Activated naive CD4-positive, alpha-beta T cell treated with anti-CD3 and anti-CD28 coated beads for 36 hours (primary cell): ENCODE results near the gene IER3. TPM values are rescaled to one million over a fixed set of nuclear protein-coding genes. Genes with fewer than 3 reads are reported as not detected.
"Not testable (repeated sequence)": the region's sequence is repeated elsewhere in the genome, so short reads cannot be mapped to it uniquely, and the experiment has no call there.

ENCODE experiments used
- CTCF ChIA-PET: fragments of 350-600 bp; sonication (Branson Sonifier 250); formaldehyde crosslinking; loops from one replicate; lab custom pipeline; 2021; ENCODE audit warnings: antibody characterized with exemption; lab: Charles Lee
- DNase-seq: peaks from one replicate; pipeline ENCODE4 v3.0.0-alpha.2; 2020
- H3K27ac Mint-ChIP-seq: one replicate; pipeline ENCODE4 v1.8.0; 2021; ENCODE audit warnings: mild to moderate bottlenecking, mixed read lengths
- H3K27me3 Mint-ChIP-seq: one replicate; pipeline ENCODE4 v1.8.0; 2021; ENCODE audit warnings: low read depth, mixed read lengths
- H3K36me3 Mint-ChIP-seq: one replicate; pipeline ENCODE4 v1.8.0; 2021; ENCODE audit warnings: low read depth, mixed read lengths
- H3K4me1 Mint-ChIP-seq: one replicate; pipeline ENCODE4 v1.8.0; 2021; ENCODE audit warnings: low read depth, mixed read lengths
- H3K4me3 Mint-ChIP-seq: one replicate; pipeline ENCODE4 v1.8.0; 2021; ENCODE audit warnings: mild to moderate bottlenecking, moderate library complexity, mixed read lengths
- H3K9me3 Mint-ChIP-seq: one replicate; pipeline ENCODE4 v1.8.0; 2021; ENCODE audit warnings: mixed read lengths
- intact Hi-C: fragments of 100-400 bp; cut with micrococcal nuclease; formaldehyde crosslinking; loops from one replicate; pipeline ENCODE4 v1.15.1; 2023
- total RNA-seq, 2 experiments: library from RNA; stranded (reverse); gene quantifications; one replicate each; pipeline ENCODE4 v1.2.3, GENCODE V29; 2021

Gene IER3
- total RNA-seq, 2 experiments from 2014 or later = 32.2 to 34.0 TPM

GRCh38 chr6:30719791-30720737, 24.3 kb downstream of the IER3 start, which contains the start of gene TUBB:
Gene TUBB, plus strand, starts transcription at chr6:30720352. Its CDS starts 155 bp downstream, at chr6:30720507.
- Mint-ChIP-seq H3K36me3 (peaks cover 67% of the 10 kb centered on the region), H3K9me3 (no peaks in the 10 kb centered on the region), H3K4me3 (peak within 1 kb of the TSS; percentile 98), H3K27me3 (no peaks in the 10 kb centered on the region), H3K4me1 (peaks cover 57% of the 10 kb centered on the region), H3K27ac (peak within 1 kb of the TSS; percentile 97)
- intact Hi-C loops = loop anchor here (2.0 to 5.0 kb wide), 4 partner anchors 15 to 508 kb away; partner anchors contain the start of genes ABCF1 and TRIM26
- peak; percentile 97 for DNase-seq
- CTCF ChIA-PET = interaction anchor here (1.2 to 19.6 kb wide), 3 partner anchors 22 to 102 kb away, joined by 4 to 346 read pairs (median 5); partner anchors contain the start of genes DHX16, FLOT1 and MRPS18B

GRCh38 chr6:30719356-30719755, 25.0 kb downstream of the IER3 start:
- DNase-seq = no peak
- H3K27me3 Mint-ChIP-seq = no peaks in the 10 kb centered on the region
- H3K9me3 Mint-ChIP-seq = no peaks in the 10 kb centered on the region
- peak overlapping the region; percentile 98 for H3K4me3 Mint-ChIP-seq
- peak overlapping the region; percentile 97 for H3K27ac Mint-ChIP-seq
- CTCF ChIA-PET = interaction anchor here (0.7 to 1.5 kb wide), 4 partner anchors 11 to 37 kb away, joined by 3 to 6 read pairs (median 4); partner anchors contain the start of gene FLOT1
- H3K4me1 Mint-ChIP-seq = peaks cover 56% of the 10 kb centered on the region
- intact Hi-C loops = loop anchor here (5.0 kb wide), 1 partner anchor 483 kb away; no protein-coding TSS in a partner anchor
- H3K36me3 Mint-ChIP-seq = peaks cover 67% of the 10 kb centered on the region

- Mint-ChIP-seq H3K27ac (peak overlapping the region; percentile 97), H3K4me3 (peak overlapping the region; percentile 98), H3K36me3 (peaks cover 64% of the 10 kb centered on the region), H3K4me1 (peaks cover 44% of the 10 kb centered on the region)
- intact Hi-C loops = loop anchor here (1.0 to 5.0 kb wide), 7 partner anchors 36 to 484 kb away; partner anchors contain the start of genes GNL1, GTF2H4, HLA-E and MRPS18B
- H3K9me3 Mint-ChIP-seq, H3K27me3 Mint-ChIP-seq, DNase-seq: not testable (repeated sequence)
- CTCF ChIA-PET = interaction anchor here (1.2 to 2.9 kb wide), 4 partner anchors 12 to 39 kb away, joined by 4 to 13 read pairs (median 6); no protein-coding TSS in a partner anchor
Measured at GRCh38 chr6:30717845-30718720, 26.3 kb downstream of the IER3 start.

- intact Hi-C loops = loop anchor here (1.0 to 5.0 kb wide), 7 partner anchors 35 to 485 kb away; partner anchors contain the start of genes GNL1, GTF2H4, HLA-E and MRPS18B
- peak; percentile 100 for DNase-seq
- Mint-ChIP-seq H3K4me1 (peaks cover 45% of the 10 kb centered on the region), H3K9me3 (no peaks in the 10 kb centered on the region), H3K4me3 (peak within 1 kb of the TSS; percentile 98), H3K36me3 (peaks cover 64% of the 10 kb centered on the region), H3K27ac (peak within 1 kb of the TSS; percentile 99), H3K27me3 (no peaks in the 10 kb centered on the region)
- CTCF ChIA-PET = interaction anchor here (1.2 to 2.9 kb wide), 2 partner anchors 36 to 38 kb away, joined by 7 to 13 read pairs; no protein-coding TSS in a partner anchor
Measured at GRCh38 chr6:30717129-30717844, 27.1 kb downstream of the IER3 start, which contains the start of gene MDC1. Gene MDC1, minus strand, starts transcription at chr6:30717281. Its CDS starts 2,106 bp downstream, at chr6:30715175.

- peak overlapping the region; percentile 99 for H3K27ac Mint-ChIP-seq
- peaks cover 49% of the 10 kb centered on the region for H3K4me1 Mint-ChIP-seq
- CTCF ChIA-PET = interaction anchor here (1.2 to 2.9 kb wide), 2 partner anchors 35 to 38 kb away, joined by 7 to 13 read pairs; no protein-coding TSS in a partner anchor
- intact Hi-C loops = loop anchor here (1.0 to 5.0 kb wide), 7 partner anchors 35 to 485 kb away; partner anchors contain the start of genes GNL1, GTF2H4, HLA-E and MRPS18B
- H3K9me3 Mint-ChIP-seq = no peaks in the 10 kb centered on the region
- no peaks in the 10 kb centered on the region for H3K27me3 Mint-ChIP-seq
- H3K4me3 Mint-ChIP-seq = peak overlapping the region; percentile 98
- peaks cover 64% of the 10 kb centered on the region for H3K36me3 Mint-ChIP-seq
- no peak for DNase-seq
Measured at GRCh38 chr6:30716879-30717128, 27.5 kb downstream of the IER3 start.

- H3K27me3 Mint-ChIP-seq = no peaks in the 10 kb centered on the region
- H3K36me3 Mint-ChIP-seq = peaks cover 66% of the 10 kb centered on the region
- H3K9me3 Mint-ChIP-seq = no peaks in the 10 kb centered on the region
- peaks cover 47% of the 10 kb centered on the region for H3K4me1 Mint-ChIP-seq
- intact Hi-C loops = no loop called here
- no peak overlapping the region for H3K4me3 Mint-ChIP-seq
- CTCF ChIA-PET = interaction anchor here (0.6 kb wide), 1 partner anchor 260 kb away, joined by 4 read pairs; no protein-coding TSS in a partner anchor
- no peak overlapping the region for H3K27ac Mint-ChIP-seq
- no peak for DNase-seq
Measured at GRCh38 chr6:30714263-30714662, 30.1 kb downstream of the IER3 start.

- intact Hi-C loops = no loop called here
- H3K4me1 Mint-ChIP-seq = peaks cover 35% of the 10 kb centered on the region
- no peak for DNase-seq
- peaks cover 72% of the 10 kb centered on the region for H3K36me3 Mint-ChIP-seq
- H3K27ac Mint-ChIP-seq = no peak overlapping the region
- H3K9me3 Mint-ChIP-seq = no peaks in the 10 kb centered on the region
- H3K27me3 Mint-ChIP-seq = no peaks in the 10 kb centered on the region
- H3K4me3 Mint-ChIP-seq = no peak overlapping the region
- CTCF ChIA-PET = interaction anchor here (1.3 to 3.0 kb wide), 2 partner anchors 18 to 34 kb away, joined by 3 to 10 read pairs; no protein-coding TSS in a partner anchor
Measured at GRCh38 chr6:30712441-30712945, 31.9 kb downstream of the IER3 start.

GRCh38 chr6:30711758-30712380, 32.5 kb downstream of the IER3 start:
- Mint-ChIP-seq H3K36me3 (peaks cover 71% of the 10 kb centered on the region), H3K4me1 (peaks cover 35% of the 10 kb centered on the region), H3K27me3 (no peaks in the 10 kb centered on the region), H3K9me3 (no peaks in the 10 kb centered on the region), H3K4me3 (no peak overlapping the region), H3K27ac (peak overlapping the region; percentile 33)
- no peak for DNase-seq
- CTCF ChIA-PET = interaction anchor here (0.8 to 3.0 kb wide), 4 partner anchors 19 to 98 kb away, joined by 3 to 10 read pairs (median 4); no protein-coding TSS in a partner anchor
- intact Hi-C loops = no loop called here

- no peak overlapping the region for H3K27ac Mint-ChIP-seq
- H3K4me1 Mint-ChIP-seq = peaks cover 14% of the 10 kb centered on the region
- no peak overlapping the region for H3K4me3 Mint-ChIP-seq
- intact Hi-C loops = no loop called here
- no peaks in the 10 kb centered on the region for H3K27me3 Mint-ChIP-seq
- no peaks in the 10 kb centered on the region for H3K9me3 Mint-ChIP-seq
- no peak for DNase-seq
- peaks cover 65% of the 10 kb centered on the region for H3K36me3 Mint-ChIP-seq
- CTCF ChIA-PET = no interaction called here
Measured at GRCh38 chr6:30709101-30709868, 35.1 kb downstream of the IER3 start.

GRCh38 chr6:30707281-30707850, 37.0 kb downstream of the IER3 start:
- no peak for DNase-seq
- no peaks in the 10 kb centered on the region for H3K27me3 Mint-ChIP-seq
- intact Hi-C loops = no loop called here
- H3K4me3 Mint-ChIP-seq = no peak overlapping the region
- H3K4me1 Mint-ChIP-seq = peaks cover 7% of the 10 kb centered on the region
- no peaks in the 10 kb centered on the region for H3K9me3 Mint-ChIP-seq
- peaks cover 63% of the 10 kb centered on the region for H3K36me3 Mint-ChIP-seq
- no peak overlapping the region for H3K27ac Mint-ChIP-seq
- CTCF ChIA-PET = no interaction called here
